GM19193 (cell line): ENCODE data around the gene TUBB8.

ENCODE experiments used
- POLR2A ChIP-seq: IDR thresholded peaks from 4 replicates; pipeline ENCODE4 v1.6.1; 2011; ENCODE audit not compliant: insufficient read depth, insufficient read length; ENCODE audit errors: extremely low read depth

Gene TUBB8

GRCh38 chr10:48996-49395 lies at the start of gene TUBB8:
Gene TUBB8 (minus strand): TSS chr10:49296. CDS start chr10:49238, 58 bp downstream.
- no peak for TF ChIP-seq POLR2A

DNA sequence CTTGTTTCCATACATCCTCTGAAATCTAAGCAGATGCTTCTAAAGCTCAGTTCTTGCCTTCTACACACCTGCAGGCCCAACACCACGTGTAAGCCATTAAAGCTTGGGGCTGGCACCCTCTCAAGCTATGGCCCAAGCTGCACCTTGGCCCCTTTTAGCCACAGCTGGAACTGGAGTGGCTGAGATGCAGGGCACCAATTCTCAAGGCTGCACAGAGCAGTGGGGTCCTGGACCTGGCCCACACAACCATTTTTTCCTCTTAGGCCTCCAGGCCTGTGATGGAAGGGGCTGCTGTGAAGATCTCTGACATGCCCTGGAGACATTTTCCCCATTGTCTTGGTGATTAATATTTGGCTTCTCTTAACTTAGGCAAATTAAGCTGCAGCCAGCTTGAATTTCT lies 47.4 kb upstream of the TUBB8 start:
- no peak for TF ChIP-seq POLR2A

GRCh38 chr10:95356-96115 lies 46.4 kb upstream of the TUBB8 start:
- no peak for TF ChIP-seq POLR2A

- TF ChIP-seq POLR2A = no peak
Observed at GRCh38 chr10:94613-95012, 45.5 kb upstream of the TUBB8 start.

DNA sequence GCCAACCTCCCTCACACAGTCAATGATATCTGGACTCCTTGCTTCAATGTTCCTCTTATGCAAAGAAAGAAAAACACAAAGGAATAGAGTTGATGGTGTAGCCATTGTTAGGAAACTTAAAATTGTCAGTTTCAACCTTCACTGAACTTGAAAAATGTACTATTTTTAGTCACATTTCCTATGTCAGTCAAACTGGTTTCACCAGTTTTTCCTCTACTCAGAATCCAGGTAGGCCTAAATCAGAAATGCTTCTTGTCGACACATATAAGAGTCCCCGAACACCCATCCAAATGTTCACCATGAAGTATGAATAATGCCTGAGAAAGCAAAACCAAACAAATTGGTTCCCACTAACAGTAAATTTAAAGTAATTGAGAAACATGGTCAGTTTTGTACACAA lies 43.8 kb upstream of the TUBB8 start:
- no peak for TF ChIP-seq POLR2A

DNA sequence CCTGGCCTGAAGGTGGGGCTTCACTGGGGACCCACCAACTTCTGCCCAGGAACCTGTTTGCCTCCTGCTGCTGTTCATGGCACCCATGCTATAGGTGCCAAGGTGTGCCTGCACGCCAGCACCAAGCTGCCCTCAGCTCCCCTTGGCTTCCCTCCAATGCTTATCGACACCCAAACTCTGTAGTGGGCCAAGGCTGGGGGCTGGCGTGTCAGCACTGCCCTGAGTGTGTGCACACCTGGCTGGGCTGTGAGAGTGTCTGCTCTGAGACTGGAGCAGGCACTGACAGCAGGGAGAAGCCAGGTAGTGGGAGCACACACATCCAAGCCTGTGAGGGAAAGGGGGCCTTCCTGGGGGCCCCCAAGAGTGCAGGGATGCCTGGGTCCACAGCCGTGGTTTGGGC lies 43.1 kb upstream of the TUBB8 start:
- no peak for TF ChIP-seq POLR2A

GRCh38 chr10:91313-91712 lies 42.2 kb upstream of the TUBB8 start:
- TF ChIP-seq POLR2A = no peak

GRCh38 chr10:90161-90560 lies 41.1 kb upstream of the TUBB8 start:
- TF ChIP-seq POLR2A = no peak

DNA sequence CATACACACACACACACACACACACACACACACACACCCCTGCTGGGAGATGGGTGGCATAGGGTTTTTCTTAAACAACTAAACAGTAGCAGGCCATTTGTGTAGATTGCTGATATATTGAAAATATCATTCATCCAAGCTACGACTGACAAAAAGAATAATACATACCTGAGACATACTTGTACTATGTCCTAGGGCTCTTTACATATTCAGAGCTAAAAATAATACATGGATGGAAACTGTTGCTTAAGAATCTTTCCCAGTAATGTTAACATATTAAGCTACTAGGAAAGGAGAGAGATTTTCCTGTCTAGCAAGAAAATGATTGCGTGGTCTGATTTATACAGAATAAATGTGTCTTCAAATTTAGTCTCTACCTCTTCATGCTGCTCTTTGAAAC lies 40.2 kb upstream of the TUBB8 start:
- TF ChIP-seq POLR2A = no peak

- TF ChIP-seq POLR2A = no peak
Observed at GRCh38 chr10:88253-88652, 39.2 kb upstream of the TUBB8 start.

GRCh38 chr10:87177-88080 lies 38.3 kb upstream of the TUBB8 start:
- TF ChIP-seq POLR2A = no peak

DNA sequence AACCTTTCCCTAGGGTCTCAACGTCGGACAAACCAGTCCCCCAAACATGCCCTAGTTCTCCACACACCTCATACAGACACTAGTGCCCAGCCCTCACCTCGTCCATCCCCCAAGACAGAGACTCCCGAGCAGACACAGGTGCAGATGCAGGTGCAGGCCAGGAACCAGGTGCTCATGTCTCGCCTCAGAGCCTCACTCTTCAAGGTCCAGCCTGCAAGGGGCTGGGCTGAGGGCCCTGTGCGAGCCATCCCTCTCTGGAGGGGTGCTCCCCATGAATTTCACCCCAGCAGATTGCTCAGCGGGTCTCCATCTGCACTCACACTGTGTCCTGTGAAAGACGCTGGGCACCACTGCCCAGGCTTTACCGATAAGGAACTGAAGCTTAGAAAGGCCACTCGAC lies 36.9 kb upstream of the TUBB8 start:
- TF ChIP-seq POLR2A = no peak

GRCh38 chr10:85044-85443 lies 35.9 kb upstream of the TUBB8 start:
- no peak for TF ChIP-seq POLR2A

DNA sequence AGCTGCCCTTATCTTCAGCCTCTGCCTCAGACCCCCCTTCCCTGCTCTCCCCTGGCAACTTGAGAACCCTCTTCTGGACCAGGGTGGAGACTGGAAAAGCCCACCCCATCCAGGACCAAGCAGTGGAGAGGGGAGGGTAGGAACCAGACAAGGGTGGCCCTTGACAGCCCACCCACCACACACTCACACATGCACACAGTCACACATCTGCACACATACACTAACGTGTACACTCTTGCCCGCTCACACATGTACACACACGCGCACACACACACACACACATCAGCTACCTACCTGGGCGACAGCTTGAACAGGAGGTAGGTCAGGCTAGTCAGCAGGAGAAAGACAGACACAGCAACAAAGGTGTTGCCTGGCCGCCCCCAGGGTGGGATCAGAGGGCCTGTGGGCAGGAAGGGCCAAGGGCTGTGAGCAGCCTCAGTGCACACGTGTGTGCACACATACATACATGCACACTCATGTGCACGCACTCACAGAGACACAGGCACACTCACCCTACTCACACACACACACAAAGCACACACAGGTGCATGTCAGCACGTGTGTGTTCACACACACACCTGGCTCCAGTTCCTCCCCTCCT lies 34.9 kb upstream of the TUBB8 start:
- TF ChIP-seq POLR2A = no peak

DNA sequence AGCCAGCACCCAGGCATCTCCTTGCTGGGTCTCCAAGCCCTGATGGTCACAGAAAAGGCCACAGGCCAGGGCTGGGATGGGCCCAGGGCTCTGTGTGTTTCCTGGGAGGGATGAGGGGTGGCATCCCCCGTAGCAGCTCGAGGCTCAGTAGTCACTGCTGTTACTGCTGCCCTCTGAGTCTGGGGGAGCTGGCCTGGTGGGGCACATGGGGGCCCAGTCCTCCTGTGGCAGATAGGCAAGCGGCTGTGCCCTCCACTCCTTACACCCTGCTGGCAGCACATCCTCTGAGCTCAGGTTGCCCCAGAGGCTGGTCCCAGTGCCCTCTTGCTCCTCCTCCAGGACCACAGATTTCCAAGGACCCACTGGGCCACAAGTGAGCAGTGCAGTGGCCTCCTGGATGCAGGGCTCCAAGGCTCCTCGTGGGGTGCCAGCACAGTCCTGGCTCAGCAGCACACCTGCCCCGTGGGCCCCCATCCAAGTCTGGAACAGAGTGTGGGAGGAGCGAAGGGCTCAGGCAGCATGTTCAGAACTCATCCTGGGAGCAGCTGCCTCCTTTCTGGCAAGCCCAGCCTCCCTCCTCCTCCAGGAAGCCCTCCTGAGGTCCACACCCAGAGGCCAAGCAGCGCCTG lies 31.5 kb upstream of the TUBB8 start:
- TF ChIP-seq POLR2A = no peak
